ENCODE measurements around the gene POLR2J2. TPM values are rescaled to one million over a fixed set of nuclear protein-coding genes. Genes with fewer than 3 reads are reported as not detected.
"Not testable (repeated sequence)": the region's sequence is repeated elsewhere in the genome, so short reads cannot be mapped to it uniquely, and the experiment has no call there.

Gene POLR2J2
- total RNA-seq (2022) (12.7 and 13.7 TPM in 2 replicates), Bru-seq, nascent RNA (percentile 80 among the genes with signal in this experiment), BruChase-seq, experiment 1, labeled RNA remaining after a 2-hour chase (percentile 80 among the genes with signal in this experiment), BruChase-seq, experiment 2, labeled RNA remaining after a 6-hour chase (percentile 87 among the genes with signal in this experiment)
- long read RNA-seq, partial matches to known transcripts = 0 of 7 reads
- long read RNA-seq, other reads (novel, unspliced or antisense) = 0 of 7 reads

DNA sequence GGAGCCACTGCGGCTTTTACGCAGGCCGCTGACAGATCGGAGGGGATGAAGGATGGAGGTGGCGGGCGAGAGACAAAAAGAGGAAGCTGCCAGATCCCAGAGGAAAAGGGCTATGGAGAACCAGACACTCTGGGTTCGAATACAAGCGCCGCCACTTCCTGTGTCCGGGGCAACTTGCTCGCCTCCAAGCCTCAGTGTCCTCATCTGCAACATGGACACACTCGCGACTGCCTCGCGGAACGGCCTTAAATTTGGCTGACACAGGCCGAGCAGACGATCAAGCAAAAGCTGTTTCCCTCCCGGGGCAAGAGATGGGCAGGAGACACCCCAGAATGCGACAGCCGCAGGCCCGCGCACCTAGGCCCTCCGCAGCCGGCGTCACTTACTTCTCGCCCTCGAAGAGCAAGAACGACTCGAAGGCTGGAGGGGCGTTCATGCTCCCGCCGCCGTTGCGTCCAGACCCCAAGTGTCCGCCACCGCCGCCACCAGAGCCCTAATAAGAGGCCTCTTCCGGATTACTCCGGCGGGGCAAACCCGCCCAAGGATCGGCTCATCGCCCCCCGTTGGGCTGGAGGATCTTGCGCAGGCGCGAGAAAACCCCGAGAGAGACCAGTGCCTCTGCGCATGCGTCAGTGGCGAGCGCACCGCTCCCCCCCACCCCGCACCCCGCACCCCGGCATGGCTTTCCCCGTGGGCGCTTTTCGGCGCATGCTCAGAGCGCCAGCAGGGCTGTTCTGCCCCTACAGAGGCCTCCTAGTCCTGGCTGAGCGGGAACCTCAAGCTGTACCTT, at the start of gene POLR2J2:
Gene POLR2J2 (minus strand): TSS at position 498 of the 790 bp plus-strand sequence. CDS start 62 bp downstream, at position 436.
- H3K36me3 ChIP-seq (ENCODE audit: control insufficient read depth, insufficient read depth, low read length); intact Hi-C loops (cut with micrococcal nuclease; ENCODE audit: unreplicated experiment); CTCF ChIA-PET; H3K36me3 Mint-ChIP-seq (ENCODE audit: insufficient read depth, unreplicated experiment); H3K9me3 ChIP-seq; H3K9me3 Mint-ChIP-seq (ENCODE audit: unreplicated experiment); H3K4me1 ChIP-seq; H3K27me3 ChIP-seq (replicated peaks; ENCODE audit: control insufficient read depth, insufficient read depth, low read length); POLR2A ChIA-PET; H3K4me3 Mint-ChIP-seq (ENCODE audit: unreplicated experiment); H3K27me3 Mint-ChIP-seq (ENCODE audit: insufficient read depth, unreplicated experiment); H3K27ac Mint-ChIP-seq (ENCODE audit: unreplicated experiment); H3K4me1 Mint-ChIP-seq (ENCODE audit: low read depth, unreplicated experiment): not testable (repeated sequence)
- DNase-seq = peak in 1 of 2 experiments; percentile 19
- TSS peak; percentile 64 for BruUV-seq (replicated peaks)
- peak within 1 kb of the TSS; percentile 37 for H3K4me3 ChIP-seq (ENCODE audit: low read depth, low read length)

DNA sequence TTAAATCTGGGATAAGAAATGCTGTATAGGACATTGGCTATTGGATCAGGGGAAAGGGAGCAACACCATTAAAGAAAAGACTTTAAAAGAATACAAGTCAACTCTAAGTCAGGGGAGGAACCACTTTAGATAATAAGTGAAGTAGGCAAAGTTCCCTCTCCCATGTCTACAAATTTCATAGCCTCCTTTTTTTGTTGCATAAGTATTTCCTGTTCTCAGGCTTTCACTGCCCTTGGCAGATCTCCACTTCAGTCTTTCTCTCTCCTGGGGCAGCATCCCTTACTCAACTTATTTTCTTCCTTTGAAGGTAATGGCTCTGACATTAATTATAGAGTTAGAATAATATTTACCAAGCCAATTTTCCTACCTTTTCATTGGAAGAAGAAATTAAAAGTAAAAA, 47.0 kb upstream of the POLR2J2 start:
- H3K27me3 Mint-ChIP-seq (ENCODE audit: insufficient read depth, unreplicated experiment) = peaks cover 14% of the 10 kb centered on the region
- H3K4me1 ChIP-seq; H3K36me3 ChIP-seq (ENCODE audit: control insufficient read depth, insufficient read depth, low read length); H3K4me3 Mint-ChIP-seq (ENCODE audit: unreplicated experiment); H3K9me3 ChIP-seq; CTCF ChIA-PET; H3K27me3 ChIP-seq (replicated peaks; ENCODE audit: control insufficient read depth, insufficient read depth, low read length); H3K4me1 Mint-ChIP-seq (ENCODE audit: low read depth, unreplicated experiment); H3K36me3 Mint-ChIP-seq (ENCODE audit: insufficient read depth, unreplicated experiment); H3K9me3 Mint-ChIP-seq (ENCODE audit: unreplicated experiment); H3K4me3 ChIP-seq (ENCODE audit: low read depth, low read length); H3K27ac Mint-ChIP-seq (ENCODE audit: unreplicated experiment); POLR2A ChIA-PET; BruUV-seq (replicated peaks); intact Hi-C loops (cut with micrococcal nuclease; ENCODE audit: unreplicated experiment); DNase-seq: not testable (repeated sequence)

DNA sequence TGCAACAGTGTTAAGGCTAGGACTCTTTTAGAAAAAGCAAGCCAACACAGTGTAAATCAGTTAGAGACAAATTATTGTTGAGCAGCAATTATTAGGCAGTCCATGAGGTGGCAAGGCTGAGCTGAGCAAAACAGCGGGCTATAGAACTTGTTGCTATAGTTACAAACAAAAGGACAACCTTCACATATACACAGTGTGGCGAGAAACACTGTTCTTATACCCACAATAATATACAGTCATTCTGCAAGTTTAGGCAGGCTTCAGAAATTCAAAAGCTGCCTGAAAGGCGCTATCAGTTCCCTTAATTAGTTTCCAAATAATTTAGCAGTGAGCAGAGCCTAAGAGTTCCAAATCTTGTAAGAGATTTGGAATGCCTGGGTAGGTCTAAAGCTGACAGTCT, 44.3 kb upstream of the POLR2J2 start:
- H3K9me3 Mint-ChIP-seq (ENCODE audit: unreplicated experiment); CTCF ChIA-PET; intact Hi-C loops (cut with micrococcal nuclease; ENCODE audit: unreplicated experiment); H3K4me1 ChIP-seq; BruUV-seq (replicated peaks); DNase-seq; H3K4me3 Mint-ChIP-seq (ENCODE audit: unreplicated experiment); H3K9me3 ChIP-seq; POLR2A ChIA-PET; H3K36me3 ChIP-seq (ENCODE audit: control insufficient read depth, insufficient read depth, low read length); H3K4me3 ChIP-seq (ENCODE audit: low read depth, low read length); H3K27ac Mint-ChIP-seq (ENCODE audit: unreplicated experiment); H3K4me1 Mint-ChIP-seq (ENCODE audit: low read depth, unreplicated experiment); H3K27me3 ChIP-seq (replicated peaks; ENCODE audit: control insufficient read depth, insufficient read depth, low read length); H3K36me3 Mint-ChIP-seq (ENCODE audit: insufficient read depth, unreplicated experiment): not testable (repeated sequence)
- peaks cover 18% of the 10 kb centered on the region for H3K27me3 Mint-ChIP-seq (ENCODE audit: insufficient read depth, unreplicated experiment)

DNA sequence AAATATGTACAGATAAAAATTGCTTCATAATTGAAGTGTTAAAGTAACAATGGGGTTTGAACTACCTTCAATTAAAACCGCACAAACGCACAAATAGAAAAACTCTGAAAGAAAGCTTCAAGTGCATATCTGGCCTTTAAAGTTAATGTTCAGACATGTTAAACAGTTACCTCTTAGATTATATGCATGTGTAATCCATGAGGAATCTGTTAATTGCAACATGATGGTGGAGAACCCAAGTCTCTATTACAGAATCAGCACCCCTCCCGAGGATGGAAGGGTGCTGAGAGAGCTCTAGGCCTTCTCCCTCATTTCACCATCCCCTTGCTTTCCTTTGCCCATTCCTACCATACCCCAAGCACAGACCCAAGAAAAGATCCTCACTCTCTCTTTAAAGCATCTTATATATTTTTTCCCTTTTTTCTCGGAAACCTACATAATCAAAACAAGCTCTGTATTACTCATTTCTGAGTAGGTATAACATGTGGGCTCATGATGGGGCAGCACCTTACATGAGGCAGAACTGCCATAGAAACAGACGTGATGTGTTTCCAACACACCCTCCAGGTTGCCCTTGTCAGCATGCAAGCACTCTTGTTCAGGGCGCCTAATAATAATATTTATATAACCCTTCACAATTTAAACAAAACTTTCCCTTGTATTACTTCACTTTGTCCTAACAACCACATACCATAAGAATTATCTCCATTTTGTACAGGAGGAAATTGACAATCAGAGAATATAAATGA, 43.5 kb upstream of the POLR2J2 start:
- H3K4me3 ChIP-seq (ENCODE audit: low read depth, low read length); DNase-seq; POLR2A ChIA-PET; intact Hi-C loops (cut with micrococcal nuclease; ENCODE audit: unreplicated experiment); H3K9me3 Mint-ChIP-seq (ENCODE audit: unreplicated experiment); H3K36me3 ChIP-seq (ENCODE audit: control insufficient read depth, insufficient read depth, low read length); H3K4me3 Mint-ChIP-seq (ENCODE audit: unreplicated experiment); CTCF ChIA-PET; BruUV-seq (replicated peaks); H3K27ac Mint-ChIP-seq (ENCODE audit: unreplicated experiment); H3K27me3 ChIP-seq (replicated peaks; ENCODE audit: control insufficient read depth, insufficient read depth, low read length); H3K4me1 Mint-ChIP-seq (ENCODE audit: low read depth, unreplicated experiment); H3K4me1 ChIP-seq; H3K36me3 Mint-ChIP-seq (ENCODE audit: insufficient read depth, unreplicated experiment); H3K9me3 ChIP-seq: not testable (repeated sequence)
- peaks cover 18% of the 10 kb centered on the region for H3K27me3 Mint-ChIP-seq (ENCODE audit: insufficient read depth, unreplicated experiment)

DNA sequence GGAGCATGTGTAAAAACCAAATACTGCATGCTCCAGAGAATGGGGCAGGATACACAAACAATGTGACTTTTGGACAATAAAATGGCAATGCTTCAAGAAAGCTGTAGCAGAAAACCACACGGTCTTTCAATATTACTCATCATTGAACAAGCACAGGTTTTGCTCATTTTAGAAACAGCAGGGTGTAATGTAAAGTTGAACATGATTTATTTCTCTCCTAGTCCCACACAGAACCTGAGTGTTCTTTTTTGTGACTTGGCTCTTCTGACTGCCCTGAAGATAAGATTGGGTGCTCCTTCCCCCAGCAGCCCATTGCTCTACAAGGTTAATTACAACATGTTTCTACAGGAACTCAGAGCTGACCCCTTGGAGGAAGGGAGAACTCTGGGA, 42.2 kb upstream of the POLR2J2 start:
- H3K9me3 Mint-ChIP-seq (ENCODE audit: unreplicated experiment); H3K4me1 ChIP-seq; H3K4me3 Mint-ChIP-seq (ENCODE audit: unreplicated experiment); DNase-seq; H3K36me3 ChIP-seq (ENCODE audit: control insufficient read depth, insufficient read depth, low read length); CTCF ChIA-PET; POLR2A ChIA-PET; BruUV-seq (replicated peaks); intact Hi-C loops (cut with micrococcal nuclease; ENCODE audit: unreplicated experiment); H3K36me3 Mint-ChIP-seq (ENCODE audit: insufficient read depth, unreplicated experiment); H3K4me1 Mint-ChIP-seq (ENCODE audit: low read depth, unreplicated experiment); H3K27me3 ChIP-seq (replicated peaks; ENCODE audit: control insufficient read depth, insufficient read depth, low read length); H3K9me3 ChIP-seq; H3K4me3 ChIP-seq (ENCODE audit: low read depth, low read length); H3K27ac Mint-ChIP-seq (ENCODE audit: unreplicated experiment): not testable (repeated sequence)
- peaks cover 14% of the 10 kb centered on the region for H3K27me3 Mint-ChIP-seq (ENCODE audit: insufficient read depth, unreplicated experiment)

DNA sequence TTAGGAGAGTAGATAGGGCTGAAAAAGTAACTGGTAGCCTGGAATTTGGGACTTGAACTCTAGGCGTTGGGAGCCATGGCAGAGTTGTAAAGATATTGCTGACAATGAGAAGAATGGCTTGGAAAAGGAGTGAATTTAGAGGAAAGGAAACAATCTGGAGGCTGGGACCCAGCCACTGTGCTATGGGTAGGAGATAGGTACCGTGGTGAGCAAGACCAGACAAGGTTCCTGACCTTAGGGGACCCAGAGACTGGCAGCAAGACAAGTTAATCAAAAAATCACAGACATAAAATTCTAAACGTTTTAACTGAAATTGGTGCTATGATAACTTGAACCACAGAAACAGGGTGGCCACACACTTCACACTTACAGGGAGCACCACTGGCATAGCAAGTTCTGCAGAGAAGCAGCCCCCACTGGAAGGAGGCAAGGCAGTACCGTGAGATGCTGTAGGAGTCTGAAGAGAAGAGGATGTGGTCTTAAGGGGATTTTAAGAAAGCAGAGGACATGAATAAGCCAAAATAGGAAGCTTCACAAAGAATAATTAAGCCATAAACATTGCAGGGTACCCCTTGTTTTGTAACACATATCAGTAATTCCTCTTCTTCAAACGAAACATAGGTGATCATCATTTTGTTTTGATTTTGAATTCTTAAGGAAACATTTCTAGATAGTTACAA, 41.7 kb upstream of the POLR2J2 start:
- H3K27me3 Mint-ChIP-seq (ENCODE audit: insufficient read depth, unreplicated experiment); H3K4me1 ChIP-seq; H3K36me3 ChIP-seq (ENCODE audit: control insufficient read depth, insufficient read depth, low read length); H3K4me1 Mint-ChIP-seq (ENCODE audit: low read depth, unreplicated experiment); H3K9me3 Mint-ChIP-seq (ENCODE audit: unreplicated experiment); H3K27me3 ChIP-seq (replicated peaks; ENCODE audit: control insufficient read depth, insufficient read depth, low read length); intact Hi-C loops (cut with micrococcal nuclease; ENCODE audit: unreplicated experiment); H3K9me3 ChIP-seq; H3K36me3 Mint-ChIP-seq (ENCODE audit: insufficient read depth, unreplicated experiment); DNase-seq; BruUV-seq (replicated peaks); CTCF ChIA-PET; H3K27ac Mint-ChIP-seq (ENCODE audit: unreplicated experiment); H3K4me3 Mint-ChIP-seq (ENCODE audit: unreplicated experiment); POLR2A ChIA-PET; H3K4me3 ChIP-seq (ENCODE audit: low read depth, low read length): not testable (repeated sequence)
